Mononuclear cell (primary cell): Measurements from ENCODE around the gene CENPS. TPM values are rescaled to one million over a fixed set of nuclear protein-coding genes. Genes with fewer than 3 reads are reported as not detected.
"Not testable (repeated sequence)": the region's sequence is repeated elsewhere in the genome, so short reads cannot be mapped to it uniquely, and the experiment has no call there.

Experiments
- H3K27me3 ChIP-seq: 2 replicates; pipeline ENCODE4 v1.6.0; 2011; ENCODE audit warnings: low read length, control low read depth; ENCODE audit not compliant: insufficient read depth
- H3K4me1 ChIP-seq: 2 replicates; pipeline ENCODE4 v1.5.1; 2011; ENCODE audit warnings: mild to moderate bottlenecking, low read length, control low read depth; ENCODE audit not compliant: insufficient read depth
- H3K4me3 ChIP-seq: 2 replicates; pipeline ENCODE4 v1.5.1; 2011; ENCODE audit warnings: mild to moderate bottlenecking, low read length, moderate library complexity
- H3K9me3 ChIP-seq: 2 replicates; pipeline ENCODE4 v1.5.1; 2011; ENCODE audit warnings: low read depth, mild to moderate bottlenecking, control low read depth, low read length
- total RNA-seq: library from RNA; depleted of rRNA; stranded (reverse); fragments of >200 nt; gene quantifications from one replicate; pipeline ENCODE4 v1.2.3, GENCODE V29; 2012

The CENPS gene
- total RNA-seq, 1 donor: 1.8 TPM

DNA sequence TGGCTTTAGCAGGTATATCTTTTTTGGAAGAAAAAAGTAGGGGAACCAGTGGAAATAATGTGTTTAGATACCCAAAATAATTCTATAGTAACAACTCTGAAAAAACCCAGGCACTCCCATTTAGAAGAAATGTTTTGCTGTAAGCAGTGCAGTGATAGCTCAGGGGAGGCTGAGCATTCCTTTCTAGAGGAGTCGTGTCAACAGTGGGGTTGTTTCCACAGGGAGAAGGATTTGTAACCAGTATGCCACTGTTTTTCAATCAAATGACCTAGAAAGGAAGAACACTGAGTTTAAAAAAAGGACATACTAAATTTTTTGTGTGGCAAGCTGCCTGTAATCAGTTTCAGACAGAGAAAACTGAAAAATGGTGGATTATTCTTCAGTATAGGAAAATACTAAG, 29.0 kb upstream of the CENPS start:
- peaks cover 36% of the 10 kb centered on the region for H3K4me1 ChIP-seq
- H3K27me3 ChIP-seq: no peaks in the 10 kb centered on the region
- no peaks in the 10 kb centered on the region for H3K9me3 ChIP-seq
- H3K4me3 ChIP-seq: peak overlapping the region; percentile 88

DNA sequence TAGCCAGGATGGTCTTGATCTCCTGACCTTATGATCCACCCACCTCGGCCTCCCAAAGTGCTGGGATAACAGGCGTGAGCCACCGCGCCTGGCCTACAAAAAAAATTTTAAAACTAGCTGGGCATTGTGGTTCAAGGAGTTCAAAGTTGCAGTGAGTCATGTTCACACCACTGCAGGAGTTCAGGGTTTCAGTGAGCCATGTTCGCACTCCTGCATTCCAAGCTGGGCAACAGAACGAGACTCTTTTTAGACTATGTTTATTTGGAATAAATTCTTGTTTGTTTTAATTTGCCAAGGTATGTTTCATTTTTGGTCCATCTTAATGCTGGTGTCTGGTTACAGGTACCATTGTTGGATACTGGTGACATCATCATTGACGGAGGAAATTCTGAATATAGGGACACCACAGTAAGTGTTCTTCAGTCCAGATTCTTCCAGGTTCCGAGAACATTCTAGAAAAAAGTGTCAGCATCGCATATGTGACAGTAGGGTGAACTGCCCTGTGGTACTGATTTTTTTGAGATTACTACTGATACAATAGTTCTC, 27.4 kb upstream of the CENPS start:
- Histone ChIP-seq H3K4me3 (no peak overlapping the region), H3K27me3 (no peaks in the 10 kb centered on the region), H3K4me1 (peaks cover 29% of the 10 kb centered on the region), H3K9me3 (no peaks in the 10 kb centered on the region)

DNA sequence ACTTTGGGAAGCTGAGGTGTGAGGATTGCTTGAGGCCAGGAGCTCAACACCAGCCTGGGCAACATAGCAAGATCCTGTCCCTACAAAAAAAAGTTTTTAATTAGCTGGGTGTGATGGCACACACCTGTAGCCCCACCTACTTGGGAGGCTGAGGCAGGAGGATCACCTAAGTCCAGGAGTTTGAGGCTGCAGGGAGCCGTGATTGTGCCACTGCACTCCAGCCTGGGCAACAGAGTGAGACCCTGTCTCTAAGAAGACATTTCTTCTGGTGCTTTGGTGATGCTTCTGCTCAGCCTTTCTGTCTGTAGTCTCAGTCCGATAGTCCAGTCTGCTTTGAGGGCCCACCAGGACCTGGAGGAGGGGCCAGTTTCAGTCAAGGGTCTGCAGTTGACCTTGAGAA, 23.0 kb upstream of the CENPS start:
- Histone ChIP-seq H3K9me3 (no peaks in the 10 kb centered on the region), H3K4me3 (no peak overlapping the region), H3K4me1 (peaks cover 5% of the 10 kb centered on the region), H3K27me3 (no peaks in the 10 kb centered on the region)

DNA sequence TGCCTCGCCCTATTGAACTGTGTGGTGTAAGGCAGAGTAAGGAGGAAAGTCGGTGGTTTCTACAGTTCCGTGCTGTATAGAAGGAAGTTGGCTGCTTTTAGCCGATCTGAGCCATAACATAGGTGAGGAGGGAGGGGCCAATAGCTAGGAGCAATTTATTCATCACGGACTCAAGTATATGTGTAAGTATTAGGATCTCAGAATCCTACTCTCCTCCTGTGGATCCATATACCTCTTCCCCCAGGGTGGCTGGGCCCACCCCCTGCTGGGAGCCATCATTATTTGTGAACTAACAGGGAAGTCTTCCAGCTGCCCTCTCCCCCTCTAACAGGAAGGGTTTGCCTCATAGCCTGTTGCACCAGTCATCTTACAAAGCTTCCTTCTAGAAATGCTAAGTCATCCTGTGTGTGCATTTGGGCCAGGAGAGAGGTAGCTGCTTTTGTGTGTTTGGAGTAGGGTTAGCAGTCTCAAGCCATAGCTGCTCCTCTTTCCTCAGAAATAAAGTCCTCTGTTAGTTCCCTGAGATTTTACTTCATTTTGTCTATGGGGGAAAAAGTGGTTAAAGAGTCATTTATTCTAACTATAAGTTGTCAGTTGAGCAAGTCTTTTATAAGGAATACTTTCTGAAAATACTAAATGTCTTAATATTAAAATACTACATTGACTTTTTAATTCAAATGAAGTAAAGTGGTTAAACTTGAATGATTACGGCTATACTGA, 14.9 kb upstream of the CENPS start:
- Histone ChIP-seq H3K9me3 (no peaks in the 10 kb centered on the region), H3K4me1 (peaks cover 44% of the 10 kb centered on the region), H3K27me3 (no peaks in the 10 kb centered on the region), H3K4me3 (no peak overlapping the region)

DNA sequence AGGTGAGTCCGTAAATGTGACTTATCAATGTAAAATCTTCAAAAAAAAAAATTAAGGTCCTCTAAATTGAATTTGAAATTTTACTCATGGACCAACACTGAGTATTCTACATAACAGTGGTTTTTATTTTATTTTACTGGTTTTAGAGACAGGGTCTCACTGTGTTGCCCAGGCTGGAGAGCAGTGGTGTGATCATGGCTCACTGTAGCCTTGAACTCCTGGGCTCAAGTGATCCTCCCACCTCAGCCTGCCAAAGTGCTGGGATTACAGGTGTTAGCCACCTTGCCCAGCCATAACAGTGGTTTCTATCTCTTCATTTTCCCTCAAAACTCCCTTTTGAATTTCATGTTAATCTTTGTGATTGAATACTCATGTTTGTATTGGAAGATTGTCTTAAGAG, 14.3 kb upstream of the CENPS start:
- not testable (repeated sequence) for H3K4me3 ChIP-seq, H3K9me3 ChIP-seq, H3K27me3 ChIP-seq
- peaks cover 44% of the 10 kb centered on the region for H3K4me1 ChIP-seq

DNA sequence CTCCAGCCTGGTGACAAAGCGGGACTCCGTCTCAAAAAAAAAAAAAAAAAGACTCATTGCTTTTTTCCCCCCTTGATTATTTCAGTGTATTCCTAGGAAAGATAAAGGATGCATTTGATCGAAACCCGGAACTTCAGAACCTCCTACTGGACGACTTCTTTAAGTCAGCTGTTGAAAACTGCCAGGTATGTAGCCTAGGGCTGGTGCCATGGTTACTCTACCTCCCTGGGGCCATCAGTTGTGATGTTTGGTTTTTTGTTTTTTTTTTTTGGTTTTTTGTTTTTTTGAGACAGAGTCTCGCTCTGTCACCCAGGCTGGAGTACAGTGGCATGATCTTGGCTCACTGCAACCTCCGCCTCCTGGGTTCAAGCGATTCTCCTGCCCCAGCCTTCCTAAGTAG, 11.5 kb upstream of the CENPS start:
- peaks cover 28% of the 10 kb centered on the region for H3K4me1 ChIP-seq
- H3K9me3 ChIP-seq, H3K4me3 ChIP-seq, H3K27me3 ChIP-seq: not testable (repeated sequence)

DNA sequence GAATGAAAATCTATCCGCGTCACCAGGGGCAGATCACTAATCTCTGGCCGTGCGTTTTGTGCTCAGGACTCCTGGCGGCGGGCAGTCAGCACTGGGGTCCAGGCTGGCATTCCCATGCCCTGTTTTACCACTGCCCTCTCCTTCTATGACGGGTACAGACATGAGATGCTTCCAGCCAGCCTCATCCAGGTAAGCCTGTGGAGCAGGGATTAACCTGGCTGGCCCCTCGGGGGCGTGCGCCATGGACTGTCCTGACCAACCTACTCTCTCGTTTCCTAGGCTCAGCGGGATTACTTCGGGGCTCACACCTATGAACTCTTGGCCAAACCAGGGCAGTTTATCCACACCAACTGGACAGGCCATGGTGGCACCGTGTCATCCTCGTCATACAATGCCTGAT, 10.9 kb upstream of the CENPS start:
- H3K9me3 ChIP-seq: no peaks in the 10 kb centered on the region
- no peaks in the 10 kb centered on the region for H3K27me3 ChIP-seq
- H3K4me1 ChIP-seq: peaks cover 22% of the 10 kb centered on the region

DNA sequence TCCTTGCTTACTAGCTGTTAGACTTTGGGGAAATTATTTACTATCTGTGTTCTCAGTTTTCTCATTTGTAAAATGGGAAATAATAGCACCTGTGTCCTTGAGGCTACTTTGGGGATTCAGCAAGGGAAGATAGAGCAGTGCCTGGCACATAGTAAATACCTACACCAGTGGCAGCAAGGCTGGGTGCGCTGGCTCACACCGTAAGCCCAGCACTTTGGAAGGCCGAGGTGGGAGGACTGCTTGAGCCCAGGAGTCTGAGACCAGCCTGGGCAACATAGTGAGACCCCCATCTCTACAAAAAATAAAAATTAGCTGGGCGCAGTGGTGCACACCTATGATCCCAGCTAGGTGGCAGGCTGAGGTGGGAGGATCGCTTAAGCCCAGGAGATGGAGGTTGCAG, 8.6 kb upstream of the CENPS start:
- Histone ChIP-seq H3K27me3 (no peaks in the 10 kb centered on the region), H3K4me1 (peaks cover 2% of the 10 kb centered on the region), H3K4me3 (no peak overlapping the region), H3K9me3 (no peaks in the 10 kb centered on the region)

More for the DNA sequence above, 10.9 kb upstream of the CENPS start:
- H3K4me3 ChIP-seq: no peak overlapping the region

DNA sequence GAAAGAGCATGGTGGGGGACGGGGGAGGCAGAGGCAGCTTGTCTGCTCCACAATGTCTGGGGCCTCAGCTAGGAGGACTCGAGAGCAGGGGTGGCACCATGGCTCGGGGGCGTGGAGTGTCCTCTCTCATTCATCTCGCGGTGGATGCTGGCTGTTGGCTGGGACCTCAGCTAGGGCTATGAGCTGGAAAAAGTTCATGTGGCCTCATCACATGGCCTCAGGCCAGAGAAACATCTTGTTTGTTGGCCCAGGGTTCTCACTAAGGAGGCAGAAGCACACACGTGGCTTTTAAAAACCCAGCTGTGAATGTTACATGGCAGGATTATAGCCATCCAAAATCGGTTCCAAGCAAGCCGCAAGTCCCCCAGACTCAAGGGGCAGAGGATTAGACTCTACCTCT, 6.2 kb upstream of the CENPS start:
- Histone ChIP-seq H3K27me3 (no peaks in the 10 kb centered on the region), H3K4me3 (no peak overlapping the region), H3K4me1 (peaks cover 9% of the 10 kb centered on the region), H3K9me3 (no peaks in the 10 kb centered on the region)

DNA sequence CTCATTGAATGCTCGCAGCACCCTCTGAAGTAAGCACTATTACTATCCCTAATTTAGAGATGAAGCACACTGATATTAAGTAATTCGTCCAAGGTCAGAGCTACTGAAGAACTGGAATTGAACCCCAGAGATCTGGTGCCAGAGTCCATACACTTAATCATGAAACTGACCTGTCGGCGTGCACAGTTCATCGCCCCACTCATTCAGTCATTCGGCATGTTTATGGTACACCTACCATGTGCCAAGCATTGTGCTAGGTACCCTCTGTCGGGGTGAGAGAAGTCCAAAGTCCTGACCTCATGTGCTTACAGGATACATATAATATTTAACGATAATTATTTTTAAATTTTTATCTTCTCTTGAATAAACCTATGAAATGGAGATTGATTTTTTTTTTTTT, 5.6 kb upstream of the CENPS start:
- Histone ChIP-seq H3K4me1 (peaks cover 12% of the 10 kb centered on the region), H3K4me3 (no peak overlapping the region), H3K27me3 (no peaks in the 10 kb centered on the region), H3K9me3 (no peaks in the 10 kb centered on the region)

DNA sequence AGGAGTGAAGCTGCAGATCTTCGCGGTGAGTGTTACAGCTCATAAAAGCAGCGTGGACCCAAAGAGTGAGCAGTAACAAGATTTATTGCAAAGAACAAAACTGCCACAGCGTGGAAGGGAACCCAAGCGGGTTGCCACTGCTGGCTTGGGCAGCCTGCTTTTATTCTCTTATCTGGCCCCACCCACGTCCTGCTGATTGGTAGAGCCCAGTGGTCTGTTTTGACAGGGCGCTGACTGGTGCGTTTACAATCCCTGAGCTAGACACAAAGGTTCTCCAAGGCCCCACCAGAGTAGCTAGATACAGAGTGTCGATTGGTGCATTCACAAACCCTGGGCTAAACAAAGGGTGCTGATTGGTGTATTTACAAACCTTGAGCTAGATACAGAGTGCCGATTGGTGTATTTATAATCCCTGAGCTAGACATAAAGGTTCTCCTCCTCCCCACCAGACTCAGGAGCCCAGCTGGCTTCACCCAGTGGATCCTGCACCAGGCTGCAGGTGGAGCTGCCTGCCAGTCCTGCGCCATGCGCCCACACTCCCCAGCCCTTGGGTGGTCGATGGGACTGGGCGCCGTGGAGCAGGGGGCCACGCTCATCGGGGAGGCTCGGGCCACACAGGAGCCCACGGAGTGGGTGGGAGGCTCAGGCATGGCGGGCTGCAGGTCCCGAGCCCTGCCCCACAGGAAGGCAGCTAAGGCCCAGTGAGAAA, 4.3 kb upstream of the CENPS start:
- peaks cover 22% of the 10 kb centered on the region for H3K4me1 ChIP-seq
- H3K4me3 ChIP-seq, H3K9me3 ChIP-seq, H3K27me3 ChIP-seq: not testable (repeated sequence)

DNA sequence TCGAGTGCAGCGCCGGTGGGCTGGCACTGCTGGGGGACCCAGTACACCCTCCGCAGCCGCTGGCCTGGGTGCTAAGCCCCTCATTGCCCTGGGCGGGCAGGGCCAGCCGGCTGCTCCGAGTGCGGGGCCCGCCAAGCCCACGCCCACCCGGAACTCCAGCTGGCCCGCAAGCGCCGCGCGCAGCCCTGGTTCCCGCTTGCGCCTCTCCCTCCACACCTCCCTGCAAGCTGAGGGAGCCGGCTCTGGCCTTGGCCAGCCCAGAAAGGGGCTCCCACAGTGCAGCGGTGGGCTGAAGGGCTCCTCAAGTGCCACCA, 3.7 kb upstream of the CENPS start:
- not testable (repeated sequence) for H3K27me3 ChIP-seq, H3K9me3 ChIP-seq, H3K4me3 ChIP-seq
- H3K4me1 ChIP-seq: peaks cover 27% of the 10 kb centered on the region

DNA sequence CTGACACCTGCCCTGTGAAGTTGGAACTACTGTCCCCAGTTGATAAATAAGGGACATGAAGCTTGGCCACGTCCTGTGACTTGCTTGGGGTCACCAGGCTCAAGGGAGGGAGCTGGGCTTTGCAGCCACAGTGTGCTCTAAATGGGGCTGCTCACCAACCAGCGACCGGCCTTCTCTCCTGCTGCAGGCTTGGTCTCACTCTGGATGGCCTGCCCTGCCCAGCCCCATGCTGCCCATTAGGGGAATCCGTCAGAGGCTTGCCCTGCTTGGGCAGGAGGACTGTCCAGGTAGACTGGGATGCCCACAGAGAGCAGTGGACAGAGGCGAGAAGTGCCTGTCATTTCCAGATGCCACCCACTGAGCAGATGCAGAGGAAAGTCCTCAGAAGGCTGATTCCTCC, 1.2 kb upstream of the CENPS start:
- Histone ChIP-seq H3K9me3 (no peaks in the 10 kb centered on the region), H3K4me3 (no peak overlapping the region), H3K4me1 (peaks cover 29% of the 10 kb centered on the region), H3K27me3 (no peaks in the 10 kb centered on the region)

DNA sequence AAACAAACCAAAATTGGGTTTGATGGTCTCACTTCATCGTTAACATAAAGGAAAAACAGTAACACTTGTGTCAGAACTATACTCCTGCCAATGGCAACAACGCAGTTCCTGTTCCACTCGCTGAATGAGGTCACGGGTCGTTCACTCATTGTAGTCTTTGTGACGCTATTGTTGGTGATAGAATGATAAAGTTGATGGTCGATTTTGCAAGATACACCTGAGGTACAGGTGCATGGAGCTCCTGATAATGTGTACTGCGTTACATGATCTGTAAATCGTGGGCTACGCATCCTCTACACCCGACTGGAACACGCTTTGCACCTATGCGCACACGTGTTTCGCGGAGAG, 391 bp upstream of the CENPS start:
- no peaks in the 10 kb centered on the region for H3K9me3 ChIP-seq
- H3K4me3 ChIP-seq: peak overlapping the region; percentile 60
- H3K4me1 ChIP-seq: peaks cover 29% of the 10 kb centered on the region
- no peaks in the 10 kb centered on the region for H3K27me3 ChIP-seq

DNA sequence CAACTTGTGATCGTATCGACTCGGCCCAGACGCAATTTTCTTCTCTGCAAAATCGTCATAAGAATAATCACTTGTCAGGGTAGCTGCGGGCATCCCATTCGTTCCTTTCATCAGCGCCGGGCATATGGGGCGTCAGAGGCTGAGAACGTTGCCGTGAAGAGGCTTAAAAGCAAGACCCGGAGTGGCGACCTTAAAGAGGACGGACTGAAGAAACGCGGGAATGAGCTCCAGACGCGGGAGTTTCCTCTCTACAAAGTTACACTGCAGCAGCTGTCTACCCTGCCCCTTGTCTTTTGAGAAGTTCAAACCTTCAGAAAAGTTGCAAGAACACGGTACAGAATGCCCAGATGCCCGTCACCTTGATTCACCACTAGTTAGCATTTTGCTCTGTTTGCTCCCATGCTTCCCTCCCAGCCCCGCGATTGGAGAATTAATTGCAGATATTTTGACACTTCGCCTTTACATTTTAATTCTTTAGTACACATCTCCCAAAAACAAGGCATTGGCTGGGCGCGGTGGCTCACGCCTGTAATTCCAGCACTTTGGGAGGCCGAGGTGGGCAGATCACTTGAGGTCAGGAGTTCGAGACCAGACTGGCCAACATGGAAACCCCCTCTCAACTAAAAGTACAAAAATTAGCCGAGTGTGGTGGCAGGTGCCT, 967 bp downstream of the CENPS start:
- peak overlapping the region; percentile 60 for H3K4me3 ChIP-seq
- H3K4me1 ChIP-seq: peaks cover 29% of the 10 kb centered on the region
- H3K27me3 ChIP-seq: no peaks in the 10 kb centered on the region
- H3K9me3 ChIP-seq: no peaks in the 10 kb centered on the region
